Smooth muscle cell (in vitro differentiated cells): ENCODE measurements around the gene COX20. TPM values are rescaled to one million over a fixed set of nuclear protein-coding genes. Genes with fewer than 3 reads are reported as not detected.

Experiments
- DNase-seq: peaks from one replicate; lab custom pipeline; 2025; ENCODE audit not compliant: unreplicated experiment; lab: John Stamatoyannopoulos, UW
- H2AFZ ChIP-seq: fragments of 200-600 bp; sonication (generic); 2 replicates; pipeline ENCODE4 v1.6.0; 2016; ENCODE audit warnings: antibody characterized with exemption, low read depth, mild to moderate bottlenecking
- H3F3A ChIP-seq: fragments of 200-600 bp; sonication (generic); 2 replicates; pipeline ENCODE4 v1.6.0; 2017; ENCODE audit warnings: antibody characterized with exemption, low read depth
- H3K27ac ChIP-seq: fragments of 200-600 bp; sonication (generic); 2 replicates; pipeline ENCODE4 v1.5.1; 2016; ENCODE audit warnings: low read depth, mild to moderate bottlenecking
- H3K27me3 ChIP-seq: fragments of 200-600 bp; sonication (generic); 2 replicates; pipeline ENCODE4 v1.6.1; 2016; ENCODE audit warnings: low read depth, mild to moderate bottlenecking
- H3K36me3 ChIP-seq: fragments of 200-600 bp; sonication (generic); 2 replicates; pipeline ENCODE4 v1.5.1; 2016; ENCODE audit warnings: low read depth
- H3K4me1 ChIP-seq: fragments of 200-600 bp; sonication (generic); 2 replicates; pipeline ENCODE4 v1.5.1; 2016; ENCODE audit warnings: low read depth
- H3K4me2 ChIP-seq: fragments of 200-600 bp; sonication (generic); 2 replicates; pipeline ENCODE4 v1.6.0; 2016; ENCODE audit warnings: mild to moderate bottlenecking
- H3K4me3 ChIP-seq: fragments of 200-600 bp; sonication (generic); 2 replicates; pipeline ENCODE4 v1.5.1; 2016; ENCODE audit warnings: mild to moderate bottlenecking
- H3K79me2 ChIP-seq: fragments of 200-600 bp; sonication (generic); 2 replicates; pipeline ENCODE4 v1.6.0; 2016; ENCODE audit warnings: low read depth, mild to moderate bottlenecking
- H3K9ac ChIP-seq: fragments of 200-600 bp; sonication (generic); 2 replicates; pipeline ENCODE4 v1.6.0; 2016; ENCODE audit warnings: low read depth
- H3K9me3 ChIP-seq: fragments of 200-600 bp; sonication (generic); replicated peaks from 2 replicates; pipeline ENCODE4 v1.5.1; 2016; ENCODE audit warnings: low read depth
- H4K20me1 ChIP-seq: fragments of 200-600 bp; sonication (generic); 2 replicates; pipeline ENCODE4 v1.6.0; 2016; ENCODE audit warnings: low read depth
- WGBS: methylation state at CpG from one replicate; pipeline ENCODE4 v1.1.7; 2016; ENCODE audit warnings: low lambda C conversion rate; 5-methylcytosine and 5-hydroxymethylcytosine counted together
- polyA plus RNA-seq: library from polyadenylated mRNA; unstranded; fragments of >200 nt; fragmentation: Nextera tagmentation; extraction: Ambion mirVana; gene quantifications from 2 replicates; pipeline ENCODE4 v1.2.1, GENCODE V29; 2016
- total RNA-seq: library from RNA; depleted of rRNA; stranded (reverse); fragments of >200 nt; gene quantifications from 2 replicates; pipeline ENCODE4 v1.2.3, GENCODE V29; 2014
- TF ChIP-seq, protein P1 (sequence below): fragments of 200-600 bp; sonication (generic); IDR thresholded peaks from 2 replicates; pipeline ENCODE4 v1.5.1; 2017; ENCODE audit warnings: borderline replicate concordance, mild to moderate bottlenecking, antibody characterized with exemption; ENCODE audit not compliant: insufficient read depth, poor library complexity, severe bottlenecking

Gene COX20
- total and polyA plus RNA-seq, 2 experiments from 2014 or later, result 11.1 to 37.2 TPM

DNA sequence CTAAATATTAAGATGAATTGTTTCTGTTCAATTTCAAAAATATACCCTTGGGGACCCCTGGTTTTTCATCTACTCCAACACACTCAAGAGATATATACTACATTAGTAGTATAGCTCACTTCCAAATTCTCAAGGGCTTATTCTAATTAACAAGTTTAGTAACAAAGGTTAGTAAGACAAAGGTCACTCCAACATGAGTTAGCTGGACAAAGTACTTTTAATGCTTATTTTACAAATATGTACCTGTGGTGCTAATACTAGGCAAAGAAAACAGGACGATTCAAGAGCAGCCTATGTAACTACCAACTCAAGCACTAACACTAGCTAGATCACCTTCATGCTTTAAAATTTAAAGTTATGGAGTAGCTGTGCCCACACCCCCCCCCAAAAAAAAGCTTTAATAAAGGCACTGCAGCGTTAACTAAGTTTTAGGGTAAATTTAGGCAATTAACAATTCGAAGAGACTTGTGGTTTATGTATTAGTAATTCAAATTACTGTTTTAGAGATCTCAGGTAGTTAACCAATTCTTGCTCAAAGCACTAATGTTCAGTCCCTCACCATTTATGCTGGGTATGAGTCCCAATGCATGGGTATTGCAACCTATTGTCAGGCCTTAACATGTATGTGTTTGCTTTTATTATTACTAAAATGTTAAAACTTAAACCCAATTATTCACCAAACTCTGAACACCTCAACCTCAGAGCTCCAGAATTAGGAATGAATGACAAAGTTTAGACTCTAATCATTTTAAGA is 14.8 kb downstream of the COX20 start:
- peak overlapping the region; percentile 46 for H3K27ac ChIP-seq
- peaks cover 36% of the 10 kb centered on the region for H3K36me3 ChIP-seq
- H3K4me3 ChIP-seq, result no peak overlapping the region
- H3K9me3 ChIP-seq, result no peaks in the 10 kb centered on the region
- no peak for DNase-seq
- H3K4me2 ChIP-seq, result no peak overlapping the region
- TF ChIP-seq, protein P1, sequence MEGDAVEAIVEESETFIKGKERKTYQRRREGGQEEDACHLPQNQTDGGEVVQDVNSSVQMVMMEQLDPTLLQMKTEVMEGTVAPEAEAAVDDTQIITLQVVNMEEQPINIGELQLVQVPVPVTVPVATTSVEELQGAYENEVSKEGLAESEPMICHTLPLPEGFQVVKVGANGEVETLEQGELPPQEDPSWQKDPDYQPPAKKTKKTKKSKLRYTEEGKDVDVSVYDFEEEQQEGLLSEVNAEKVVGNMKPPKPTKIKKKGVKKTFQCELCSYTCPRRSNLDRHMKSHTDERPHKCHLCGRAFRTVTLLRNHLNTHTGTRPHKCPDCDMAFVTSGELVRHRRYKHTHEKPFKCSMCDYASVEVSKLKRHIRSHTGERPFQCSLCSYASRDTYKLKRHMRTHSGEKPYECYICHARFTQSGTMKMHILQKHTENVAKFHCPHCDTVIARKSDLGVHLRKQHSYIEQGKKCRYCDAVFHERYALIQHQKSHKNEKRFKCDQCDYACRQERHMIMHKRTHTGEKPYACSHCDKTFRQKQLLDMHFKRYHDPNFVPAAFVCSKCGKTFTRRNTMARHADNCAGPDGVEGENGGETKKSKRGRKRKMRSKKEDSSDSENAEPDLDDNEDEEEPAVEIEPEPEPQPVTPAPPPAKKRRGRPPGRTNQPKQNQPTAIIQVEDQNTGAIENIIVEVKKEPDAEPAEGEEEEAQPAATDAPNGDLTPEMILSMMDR, result no peak
- no peak overlapping the region for H3K9ac ChIP-seq
- peaks cover 73% of the 10 kb centered on the region for H4K20me1 ChIP-seq
- H2AFZ ChIP-seq, result no peak overlapping the region
- peaks cover 55% of the 10 kb centered on the region for H3F3A ChIP-seq
- 92% methylated on average over 3 of the region's 3 CpGs for WGBS
- no peaks in the 10 kb centered on the region for H3K4me1 ChIP-seq
- H3K79me2 ChIP-seq, result peaks cover 74% of the 10 kb centered on the region
- H3K27me3 ChIP-seq, result no peaks in the 10 kb centered on the region

DNA sequence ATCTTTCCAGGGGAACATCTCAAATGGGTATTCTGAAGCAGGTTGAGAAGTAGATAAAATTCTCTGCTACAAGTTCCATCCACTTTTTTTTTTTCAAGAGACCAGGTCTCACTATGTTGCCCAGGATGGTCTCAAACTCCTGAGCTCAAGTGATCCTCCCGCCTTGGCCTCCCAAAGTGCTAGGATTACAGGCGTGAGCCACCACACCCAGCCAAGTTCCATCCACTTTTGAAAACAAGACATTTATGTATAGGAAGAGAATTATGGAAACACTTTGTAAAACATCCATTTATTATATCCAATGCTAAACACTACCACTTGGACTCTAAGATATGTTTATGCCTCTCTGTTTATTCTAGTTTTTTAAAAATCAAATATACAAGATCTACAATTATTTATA is 15.4 kb downstream of the COX20 start:
- 95% methylated on average over 2 of the region's 2 CpGs for WGBS
- peaks cover 80% of the 10 kb centered on the region for H3K79me2 ChIP-seq
- H3K4me2 ChIP-seq, result no peak overlapping the region
- TF ChIP-seq, protein P1, result no peak
- no peak overlapping the region for H3K9ac ChIP-seq
- H3F3A ChIP-seq, result peaks cover 54% of the 10 kb centered on the region
- peaks cover 80% of the 10 kb centered on the region for H4K20me1 ChIP-seq
- H3K27ac ChIP-seq, result peak overlapping the region; percentile 46
- H3K27me3 ChIP-seq, result no peaks in the 10 kb centered on the region
- DNase-seq, result no peak
- no peaks in the 10 kb centered on the region for H3K4me1 ChIP-seq
- H3K4me3 ChIP-seq, result no peak overlapping the region
- H3K9me3 ChIP-seq, result no peaks in the 10 kb centered on the region
- no peak overlapping the region for H2AFZ ChIP-seq
- H3K36me3 ChIP-seq, result peaks cover 40% of the 10 kb centered on the region

DNA sequence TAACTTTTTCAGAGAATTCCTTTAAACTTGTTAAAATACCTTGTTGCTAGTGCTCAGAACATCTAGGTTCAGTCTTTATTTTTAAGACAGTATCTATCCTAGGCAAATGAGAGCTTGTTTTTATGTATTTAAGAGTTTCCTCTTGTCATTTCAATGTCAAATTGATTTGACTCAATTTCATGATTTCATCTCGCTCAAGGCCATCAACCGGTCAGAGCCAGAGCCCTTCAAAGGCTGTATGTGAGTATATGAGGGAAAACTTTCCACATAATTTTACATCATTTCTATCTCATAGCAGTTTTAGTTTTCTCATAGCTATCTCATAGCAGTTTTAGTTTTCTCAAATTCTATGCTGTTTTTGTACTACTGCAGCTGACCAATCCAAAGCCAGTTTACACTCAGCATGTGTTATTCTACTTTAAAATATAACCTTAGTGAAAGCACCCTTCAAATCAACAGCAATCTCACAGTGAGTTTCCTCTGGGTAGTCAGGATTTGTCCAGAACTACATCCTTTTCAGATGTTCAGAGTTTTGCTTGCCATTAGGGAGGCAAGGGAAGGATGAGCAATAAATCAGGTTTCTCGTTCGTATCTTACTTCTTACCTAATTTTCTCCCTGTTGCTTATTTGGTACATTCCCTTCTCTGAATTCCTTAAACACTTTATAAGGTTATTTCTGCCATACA is 16.2 kb downstream of the COX20 start:
- no peak for DNase-seq
- H4K20me1 ChIP-seq, result peaks cover 87% of the 10 kb centered on the region
- 97% methylated on average over 4 of the region's 4 CpGs for WGBS
- H3K4me3 ChIP-seq, result no peak overlapping the region
- H3K27ac ChIP-seq, result peak overlapping the region; percentile 46
- H3K27me3 ChIP-seq, result no peaks in the 10 kb centered on the region
- H3K4me2 ChIP-seq, result no peak overlapping the region
- peaks cover 88% of the 10 kb centered on the region for H3K79me2 ChIP-seq
- H3F3A ChIP-seq, result peaks cover 59% of the 10 kb centered on the region
- H2AFZ ChIP-seq, result no peak overlapping the region
- TF ChIP-seq, protein P1, result no peak
- no peaks in the 10 kb centered on the region for H3K9me3 ChIP-seq
- no peak overlapping the region for H3K9ac ChIP-seq
- peaks cover 48% of the 10 kb centered on the region for H3K36me3 ChIP-seq
- no peaks in the 10 kb centered on the region for H3K4me1 ChIP-seq
